Naive thymus-derived CD4-positive, alpha-beta T cell (primary cell): ENCODE measurements around the gene KCNIP3. TPM values are rescaled to one million over a fixed set of nuclear protein-coding genes. Genes with fewer than 3 reads are reported as not detected.
A peak's percentile ranks its signal among the peaks of the same experiment; 100 is the strongest.

ENCODE experiments used
- ATAC-seq: fragments of 150-1000 bp; cut with Tn5 transposase; 2 replicates; pipeline ENCODE4 v1.10.0; 2021; ENCODE audit warnings: mild to moderate bottlenecking, moderate library complexity
- CTCF ChIA-PET: fragments of 350-600 bp; sonication (Branson Sonifier 250); formaldehyde crosslinking; loops from one replicate; lab custom pipeline; 2021; ENCODE audit warnings: antibody characterized with exemption; lab: Charles Lee
- POLR2A ChIA-PET: fragments of 350-600 bp; sonication (Branson Sonifier 250); formaldehyde crosslinking; loops from one replicate; lab custom pipeline; 2021; ENCODE audit warnings: antibody characterized with exemption, inconsistent platforms; lab: Charles Lee
- DNase-seq, 9 donors: peaks; one replicate each; pipeline versions ENCODE4 v3.0.0 to v3.0.0-alpha.2; 2020 to 2022; ENCODE audit warnings: mixed read lengths in 1 of 9
- H3K27ac ChIP-seq: one replicate; pipeline ENCODE4 v1.7.0; 2013; ENCODE audit warnings: mild to moderate bottlenecking, low read depth, low read length, moderate library complexity
- H3K27me3 ChIP-seq, 2 donors: one replicate each; pipeline ENCODE4 v1.7.0; 2013; ENCODE audit warnings: low read length in 2 of 2, mild to moderate bottlenecking in 2 of 2, moderate library complexity in 2 of 2; ENCODE audit not compliant: control insufficient read depth in 2 of 2, insufficient read depth in 2 of 2
- H3K36me3 ChIP-seq, 3 experiments: 1 replicate in 2 of 3; 2 replicates in 1 of 3; pipeline ENCODE4 v1.7.0; 2013; ENCODE audit warnings: low read length in 3 of 3, mild to moderate bottlenecking in 3 of 3, moderate library complexity in 1 of 3; ENCODE audit not compliant: insufficient read depth in 3 of 3, control insufficient read depth in 2 of 3
- H3K4me1 ChIP-seq, 2 donors: one replicate each; pipeline ENCODE4 v1.7.0; 2013; ENCODE audit warnings: low read length in 2 of 2, mild to moderate bottlenecking in 2 of 2, moderate library complexity in 1 of 2; ENCODE audit not compliant: control insufficient read depth in 2 of 2, insufficient read depth in 2 of 2
- H3K4me3 ChIP-seq: 2 replicates; pipeline ENCODE4 v1.7.0; 2013; ENCODE audit warnings: mild to moderate bottlenecking, low read length
- H3K9me3 ChIP-seq, 3 experiments: 1 replicate in 2 of 3; 2 replicates in 1 of 3; pipeline ENCODE4 v1.7.0; 2013; ENCODE audit warnings: low read length in 3 of 3; ENCODE audit not compliant: control insufficient read depth in 2 of 3
- H3K27ac Mint-ChIP-seq, 9 donors: one replicate each; pipeline ENCODE4 v1.8.0; 2020 to 2022; ENCODE audit warnings: mixed read lengths in 9 of 9, mild to moderate bottlenecking in 8 of 9, moderate library complexity in 5 of 9, inconsistent platforms in 2 of 9
- H3K27me3 Mint-ChIP-seq, 5 donors: one replicate each; pipeline ENCODE4 v1.8.0; 2021 to 2022; ENCODE audit warnings: mixed read lengths in 5 of 5, mild to moderate bottlenecking in 1 of 5
- H3K36me3 Mint-ChIP-seq, 5 donors: one replicate each; pipeline ENCODE4 v1.8.0; 2020 to 2022; ENCODE audit warnings: mixed read lengths in 5 of 5, mild to moderate bottlenecking in 3 of 5, inconsistent platforms in 1 of 5
- H3K4me1 Mint-ChIP-seq, 7 donors: one replicate each; pipeline ENCODE4 v1.8.0; 2020 to 2022; ENCODE audit warnings: mixed read lengths in 7 of 7, mild to moderate bottlenecking in 3 of 7, inconsistent platforms in 1 of 7
- H3K4me3 Mint-ChIP-seq, 10 donors: one replicate each; pipeline ENCODE4 v1.8.0; 2020 to 2022; ENCODE audit warnings: mild to moderate bottlenecking in 10 of 10, mixed read lengths in 10 of 10, moderate library complexity in 6 of 10, inconsistent platforms in 2 of 10
- H3K9me3 Mint-ChIP-seq, 11 donors: one replicate each; pipeline ENCODE4 v1.8.0; 2020 to 2022; ENCODE audit warnings: mixed read lengths in 11 of 11, mild to moderate bottlenecking in 4 of 11, inconsistent platforms in 1 of 11, moderate library complexity in 1 of 11
- intact Hi-C, 2 donors: fragments of 100-400 bp; cut with micrococcal nuclease; formaldehyde crosslinking; loops; one replicate each; pipeline ENCODE4 v1.15.1; 2023
- polyA plus RNA-seq, 2 donors: library from polyadenylated mRNA; unstranded; fragments of 300-500 nt; fragmentation: Illumina TruSeq; gene quantifications; one replicate each; pipeline ENCODE4 v1.2.3, GENCODE V29; 2021
- total RNA-seq, 6 experiments: library from RNA in 5 of 6; stranded (reverse) in 5 of 6; gene quantifications; 1 replicate in 5 of 6; 2 replicates in 1 of 6; pipeline ENCODE4 v1.2.3 and lab custom pipeline; 2021 to 2026

The KCNIP3 gene
- total and polyA plus RNA-seq, 7 experiments from 2014 or later, result 1.0 TPM; not detected in 6

DNA sequence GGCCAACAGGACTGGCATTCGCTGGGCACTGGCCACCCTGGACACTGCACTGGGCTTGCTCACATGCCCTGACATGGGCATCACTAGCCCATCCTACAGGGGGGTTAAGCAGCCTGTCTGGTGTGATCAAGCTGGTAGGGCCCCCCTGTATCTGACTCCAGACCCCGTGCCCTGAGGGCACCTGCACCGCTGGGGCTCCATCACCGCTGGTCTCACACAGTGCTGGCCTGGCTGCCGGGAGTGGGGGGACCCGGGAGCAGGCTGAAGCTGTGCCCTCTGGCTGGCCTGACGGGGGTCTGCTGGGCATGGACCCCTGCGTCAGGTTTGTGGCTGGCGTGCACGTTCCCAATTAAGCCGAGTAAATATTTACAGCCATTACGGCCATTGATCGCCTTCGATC lies 32.3 kb downstream of the KCNIP3 start:
- DNase-seq, result no peak
- ChIA-PET CTCF (no interaction called here), POLR2A (no interaction called here)
- Mint-ChIP-seq H3K9me3 (peaks cover 0 to 7% (median 0%) of the 10 kb centered on the region in 11 donors), H3K27me3 (peaks cover 0 to 3% (median 0%) of the 10 kb centered on the region in 5 donors), H3K4me3 (no peak overlapping the region), H3K27ac (no peak overlapping the region), H3K4me1 (no peaks in the 10 kb centered on the region), H3K36me3 (no peaks in the 10 kb centered on the region)
- H3K4me1 ChIP-seq, result no peaks in the 10 kb centered on the region
- ATAC-seq, result no peak
- H3K4me3 ChIP-seq, result no peak overlapping the region
- no peaks in the 10 kb centered on the region for H3K27me3 ChIP-seq
- intact Hi-C loops, result no loop called here
- no peaks in the 10 kb centered on the region for H3K36me3 ChIP-seq
- no peak overlapping the region for H3K27ac ChIP-seq
- H3K9me3 ChIP-seq, result no peaks in the 10 kb centered on the region

DNA sequence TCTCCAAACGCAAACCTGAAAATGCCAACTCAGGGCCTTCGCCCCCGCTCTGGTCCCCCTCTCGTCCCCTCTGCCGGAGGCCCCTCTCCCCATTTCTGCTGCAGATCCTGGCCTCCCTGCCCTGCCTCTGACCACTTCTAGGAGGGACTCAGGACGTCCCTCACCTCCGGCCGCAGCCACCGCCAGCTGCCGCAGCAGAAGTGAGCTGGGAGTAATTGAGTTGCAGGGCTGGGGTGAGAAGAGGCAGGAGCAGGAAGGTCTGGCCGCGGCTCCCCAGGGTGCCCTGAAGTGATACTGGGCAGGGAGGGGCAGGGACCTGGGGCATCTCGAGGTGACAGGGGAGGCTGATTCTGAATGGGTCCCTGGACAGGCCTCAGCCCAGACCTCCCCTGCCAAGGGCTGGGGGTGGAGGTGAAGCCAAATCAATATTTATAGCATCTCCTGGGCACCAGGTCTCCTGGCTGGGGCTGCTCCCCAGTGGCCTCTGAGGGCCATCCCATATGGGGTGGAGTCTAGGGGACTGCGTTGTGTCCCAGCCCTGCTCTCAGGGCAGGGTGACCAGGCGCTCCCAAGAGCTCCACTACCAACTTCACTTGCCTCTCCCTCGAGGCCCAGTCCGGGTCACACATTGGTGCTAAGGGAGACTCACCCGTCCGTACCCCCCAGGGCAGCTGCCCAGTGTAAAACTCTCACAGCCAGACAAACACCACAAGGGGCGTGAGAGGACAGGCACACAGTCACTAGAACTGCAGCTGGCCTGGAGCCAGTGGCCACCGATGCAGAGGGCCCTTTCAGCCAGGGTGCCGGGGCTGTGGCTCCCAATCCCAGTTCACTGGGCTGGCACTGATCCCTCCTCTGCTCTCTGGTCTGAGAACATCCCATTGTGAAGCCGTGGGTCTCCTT lies 33.0 kb downstream of the KCNIP3 start:
- no peak overlapping the region for H3K27ac Mint-ChIP-seq
- no peaks in the 10 kb centered on the region for H3K4me1 ChIP-seq
- ATAC-seq (no peak), DNase-seq (no peak)
- no peak overlapping the region for H3K27ac ChIP-seq
- peaks cover 0 to 7% (median 0%) of the 10 kb centered on the region in 11 donors for H3K9me3 Mint-ChIP-seq
- ChIA-PET POLR2A (no interaction called here), CTCF (interaction anchor here (0.9 kb wide), 1 partner anchor 29 kb away, joined by 3 read pairs; no protein-coding TSS in a partner anchor)
- H3K9me3 ChIP-seq, result no peaks in the 10 kb centered on the region
- H3K4me3 Mint-ChIP-seq, result no peak overlapping the region
- no peaks in the 10 kb centered on the region for H3K4me1 Mint-ChIP-seq
- H3K36me3 ChIP-seq, result no peaks in the 10 kb centered on the region
- peaks cover 0 to 4% (median 0%) of the 10 kb centered on the region in 5 donors for H3K27me3 Mint-ChIP-seq
- no peaks in the 10 kb centered on the region for H3K27me3 ChIP-seq
- intact Hi-C loops, result loop anchor here in 1 of 2 donors (10.0 kb wide), 1 partner anchor 95 kb away; no protein-coding TSS in a partner anchor
- H3K4me3 ChIP-seq, result no peak overlapping the region
- no peaks in the 10 kb centered on the region for H3K36me3 Mint-ChIP-seq

GRCh38 chr2:95330794-95331338 lies 33.7 kb downstream of the KCNIP3 start:
- intact Hi-C loops, result loop anchor here in 1 of 2 donors (10.0 kb wide), 1 partner anchor 96 kb away; no protein-coding TSS in a partner anchor
- H3K4me3 ChIP-seq, result no peak overlapping the region
- H3K36me3 Mint-ChIP-seq, result no peaks in the 10 kb centered on the region
- ATAC-seq, result no peak
- ChIA-PET CTCF (interaction anchor here (0.9 kb wide), 1 partner anchor 29 kb away, joined by 3 read pairs; no protein-coding TSS in a partner anchor), POLR2A (no interaction called here)
- H3K4me1 ChIP-seq, result no peaks in the 10 kb centered on the region
- no peak overlapping the region for H3K27ac ChIP-seq
- H3K27me3 Mint-ChIP-seq, result peaks cover 0 to 4% (median 3%) of the 10 kb centered on the region in 5 donors
- DNase-seq, result no peak
- H3K27ac Mint-ChIP-seq, result peak overlapping the region in 1 of 9 donors; percentile 46
- H3K27me3 ChIP-seq, result no peaks in the 10 kb centered on the region
- peak overlapping the region in 1 of 10 donors; percentile 9 for H3K4me3 Mint-ChIP-seq
- no peaks in the 10 kb centered on the region for H3K4me1 Mint-ChIP-seq
- H3K9me3 Mint-ChIP-seq, result peaks cover 0 to 3% (median 0%) of the 10 kb centered on the region in 11 donors
- H3K9me3 ChIP-seq, result no peaks in the 10 kb centered on the region
- H3K36me3 ChIP-seq, result no peaks in the 10 kb centered on the region

DNA sequence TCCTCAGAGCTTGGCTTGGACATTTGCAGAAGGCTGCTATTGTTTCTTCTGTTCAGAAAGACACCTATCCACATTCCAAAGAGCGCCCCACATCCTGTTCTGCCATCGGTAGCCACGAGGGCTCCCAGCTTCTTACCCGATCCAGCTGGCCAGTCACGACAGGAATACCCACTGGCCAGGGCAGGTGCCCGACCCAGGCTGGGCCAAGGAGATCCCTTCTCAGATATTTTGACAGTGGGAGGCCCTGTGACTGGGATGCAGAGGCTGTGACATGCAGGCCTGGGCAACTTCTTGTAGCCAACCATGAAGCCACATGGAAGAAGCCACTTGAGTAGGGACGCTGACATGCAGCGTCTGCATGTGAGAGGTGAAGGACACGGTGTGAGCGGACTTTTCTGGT lies 34.5 kb downstream of the KCNIP3 start:
- Mint-ChIP-seq H3K36me3 (no peaks in the 10 kb centered on the region), H3K4me1 (no peaks in the 10 kb centered on the region), H3K27me3 (peaks cover 0 to 7% (median 3%) of the 10 kb centered on the region in 5 donors), H3K4me3 (no peak overlapping the region), H3K9me3 (peaks cover 0 to 2% (median 0%) of the 10 kb centered on the region in 11 donors), H3K27ac (no peak overlapping the region)
- ATAC-seq (no peak), DNase-seq (no peak)
- H3K4me1 ChIP-seq, result no peaks in the 10 kb centered on the region
- intact Hi-C loops, result loop anchor here in 1 of 2 donors (10.0 kb wide), 1 partner anchor 97 kb away; no protein-coding TSS in a partner anchor
- no peaks in the 10 kb centered on the region for H3K9me3 ChIP-seq
- ChIA-PET POLR2A (no interaction called here), CTCF (no interaction called here)
- no peaks in the 10 kb centered on the region for H3K27me3 ChIP-seq
- H3K4me3 ChIP-seq, result no peak overlapping the region
- no peaks in the 10 kb centered on the region for H3K36me3 ChIP-seq
- H3K27ac ChIP-seq, result no peak overlapping the region

- ATAC-seq, result no peak
- H3K4me1 ChIP-seq, result no peaks in the 10 kb centered on the region
Measured at GRCh38 chr2:95332036-95332435, 34.9 kb downstream of the KCNIP3 start.

GRCh38 chr2:95333056-95333455 lies 35.9 kb downstream of the KCNIP3 start:
- POLR2A ChIA-PET, result no interaction called here
- Histone ChIP-seq H3K4me1 (no peaks in the 10 kb centered on the region), H3K27me3 (no peaks in the 10 kb centered on the region), H3K4me3 (no peak overlapping the region), H3K36me3 (no peaks in the 10 kb centered on the region), H3K9me3 (no peaks in the 10 kb centered on the region), H3K27ac (no peak overlapping the region)
- Mint-ChIP-seq H3K36me3 (no peaks in the 10 kb centered on the region), H3K4me3 (no peak overlapping the region), H3K27me3 (peaks cover 0 to 7% (median 4%) of the 10 kb centered on the region in 5 donors), H3K9me3 (peaks cover 0 to 6% (median 0%) of the 10 kb centered on the region in 11 donors), H3K27ac (no peak overlapping the region), H3K4me1 (no peaks in the 10 kb centered on the region)
- CTCF ChIA-PET, result no interaction called here
- DNase-seq (no peak), ATAC-seq (no peak)
- intact Hi-C loops, result loop anchor here in 1 of 2 donors (10.0 kb wide), 1 partner anchor 98 kb away; no protein-coding TSS in a partner anchor

More at GRCh38 chr2:95332036-95332435, 34.9 kb downstream of the KCNIP3 start:
- ChIA-PET POLR2A (no interaction called here), CTCF (no interaction called here)
- no peaks in the 10 kb centered on the region for H3K4me1 Mint-ChIP-seq
- no peak for DNase-seq
- H3K9me3 ChIP-seq, result no peaks in the 10 kb centered on the region
- H3K27me3 ChIP-seq, result no peaks in the 10 kb centered on the region
- intact Hi-C loops, result loop anchor here in 1 of 2 donors (10.0 kb wide), 1 partner anchor 97 kb away; no protein-coding TSS in a partner anchor
- no peak overlapping the region for H3K27ac Mint-ChIP-seq
- H3K27ac ChIP-seq, result no peak overlapping the region
- H3K9me3 Mint-ChIP-seq, result peaks cover 0 to 2% (median 0%) of the 10 kb centered on the region in 11 donors
- H3K36me3 ChIP-seq, result no peaks in the 10 kb centered on the region
- no peak overlapping the region for H3K4me3 ChIP-seq
- peaks cover 0 to 7% (median 3%) of the 10 kb centered on the region in 5 donors for H3K27me3 Mint-ChIP-seq
- H3K36me3 Mint-ChIP-seq, result no peaks in the 10 kb centered on the region
- no peak overlapping the region for H3K4me3 Mint-ChIP-seq
